SK-N-SH treated with all-trans-retinoic acid at 6 μM for 48 hours (cell line): Measurements from ENCODE around the gene CLCN4.

Experiments used
- ATAC-seq: fragments of 200-7000 bp; cut with Tn5 transposase; 3 replicates; pipeline ENCODE4 v1.9.1; 2020; ENCODE audit warnings: mild to moderate bottlenecking, moderate library complexity
- ARNTL ChIP-seq: fragments of 450-650 bp; formaldehyde crosslinking; IDR thresholded peaks from 2 replicates; pipeline ENCODE4 v1.5.0; 2020; ENCODE audit warnings: low read depth, mild to moderate bottlenecking, moderate library complexity, borderline replicate concordance
- BACH2 ChIP-seq: fragments of 250-450 bp; sonication (Bioruptor Pico); IDR thresholded peaks from 2 replicates; pipeline ENCODE4 v1.9.0; 2021; ENCODE audit warnings: mild to moderate bottlenecking, borderline replicate concordance
- ESRRG ChIP-seq: fragments of 250-450 bp; sonication (Bioruptor Pico); IDR thresholded peaks from 2 replicates; pipeline ENCODE4 v1.6.1; 2021; ENCODE audit warnings: mild to moderate bottlenecking
- ISL1 ChIP-seq: fragments of 250-450 bp; sonication (Bioruptor Pico); IDR thresholded peaks from 2 replicates; pipeline ENCODE4 v2.1.2; 2022; ENCODE audit warnings: mild to moderate bottlenecking, moderate library complexity
- OSR1 ChIP-seq: fragments of 250-450 bp; sonication (Bioruptor Pico); IDR thresholded peaks from 2 replicates; pipeline ENCODE4 v1.8.0; 2022; ENCODE audit warnings: moderate library complexity, mild to moderate bottlenecking, inconsistent platforms
- PPARA ChIP-seq: fragments of 250-450 bp; sonication (Bioruptor Pico); IDR thresholded peaks from 2 replicates; pipeline ENCODE4 v1.5.0; 2020; ENCODE audit warnings: mild to moderate bottlenecking, borderline replicate concordance
- RARB ChIP-seq: fragments of 250-450 bp; sonication (Bioruptor Pico); IDR thresholded peaks from 2 replicates; pipeline ENCODE4 v1.8.0; 2021; ENCODE audit warnings: mild to moderate bottlenecking, moderate library complexity
- SNAI2 ChIP-seq: fragments of 250-450 bp; sonication (Bioruptor Pico); IDR thresholded peaks from 2 replicates; pipeline ENCODE4 v1.5.0; 2020; ENCODE audit warnings: mild to moderate bottlenecking, moderate library complexity
- TCF4 ChIP-seq: fragments of 250-450 bp; sonication (Bioruptor Pico); IDR thresholded peaks from 2 replicates; pipeline ENCODE4 v1.8.0; 2021; ENCODE audit warnings: mild to moderate bottlenecking, moderate library complexity, borderline replicate concordance
- TOX ChIP-seq: fragments of 250-450 bp; sonication (Bioruptor Pico); IDR thresholded peaks from 2 replicates; pipeline ENCODE4 v1.8.0; 2021; ENCODE audit warnings: mild to moderate bottlenecking, moderate library complexity, borderline replicate concordance
- ZC3H10 ChIP-seq: fragments of 250-450 bp; sonication (Bioruptor Pico); IDR thresholded peaks from 2 replicates; pipeline ENCODE4 v1.5.1; 2021; ENCODE audit warnings: mild to moderate bottlenecking, moderate library complexity
- ZFP3 ChIP-seq: fragments of 250-450 bp; sonication (Bioruptor Pico); IDR thresholded peaks from 2 replicates; pipeline ENCODE4 v1.5.0; 2020; ENCODE audit warnings: mild to moderate bottlenecking, moderate library complexity
- ZFP30 ChIP-seq: fragments of 450-650 bp; formaldehyde crosslinking; IDR thresholded peaks from 2 replicates; pipeline ENCODE4 v1.5.0; 2022; ENCODE audit warnings: mild to moderate bottlenecking, moderate library complexity
- ZNF565 ChIP-seq: fragments of 450-650 bp; formaldehyde crosslinking; conservative IDR thresholded peaks from 2 replicates; pipeline ENCODE4 v1.5.0; 2020; ENCODE audit warnings: low read depth, mild to moderate bottlenecking, moderate library complexity
- ZNF70 ChIP-seq: fragments of 450-650 bp; formaldehyde crosslinking; IDR thresholded peaks from 2 replicates; pipeline ENCODE4 v1.5.0; 2020; ENCODE audit warnings: mild to moderate bottlenecking, moderate library complexity
- ZNF8 ChIP-seq: fragments of 450-650 bp; formaldehyde crosslinking; IDR thresholded peaks from 2 replicates; pipeline ENCODE4 v1.5.0; 2020; ENCODE audit warnings: mild to moderate bottlenecking, moderate library complexity
- TF ChIP-seq, protein P1 (sequence below): fragments of 250-450 bp; sonication (Bioruptor Pico); IDR thresholded peaks from 2 replicates; pipeline ENCODE4 v1.5.0; 2020; ENCODE audit warnings: mild to moderate bottlenecking, moderate library complexity
- TF ChIP-seq, protein P2 (sequence below): fragments of 250-450 bp; sonication (Bioruptor Pico); IDR thresholded peaks from 2 replicates; pipeline ENCODE4 v1.5.1; 2021; ENCODE audit warnings: mild to moderate bottlenecking, moderate library complexity
- TF ChIP-seq, protein P3 (sequence below): fragments of 250-450 bp; sonication (Bioruptor Pico); IDR thresholded peaks from 2 replicates; pipeline ENCODE4 v1.5.1; 2020; ENCODE audit warnings: low read depth, mild to moderate bottlenecking, moderate library complexity
- TF ChIP-seq, protein P4 (sequence below): fragments of 250-450 bp; sonication (Bioruptor Pico); IDR thresholded peaks from 2 replicates; pipeline ENCODE4 v1.8.0; 2020; ENCODE audit warnings: mild to moderate bottlenecking, moderate library complexity, borderline replicate concordance
- TF ChIP-seq, protein P5 (sequence below): fragments of 250-450 bp; sonication (Bioruptor Pico); IDR thresholded peaks from 2 replicates; pipeline ENCODE4 v1.8.0; 2021; ENCODE audit warnings: low read depth, mild to moderate bottlenecking, moderate library complexity, borderline replicate concordance

Gene CLCN4

DNA sequence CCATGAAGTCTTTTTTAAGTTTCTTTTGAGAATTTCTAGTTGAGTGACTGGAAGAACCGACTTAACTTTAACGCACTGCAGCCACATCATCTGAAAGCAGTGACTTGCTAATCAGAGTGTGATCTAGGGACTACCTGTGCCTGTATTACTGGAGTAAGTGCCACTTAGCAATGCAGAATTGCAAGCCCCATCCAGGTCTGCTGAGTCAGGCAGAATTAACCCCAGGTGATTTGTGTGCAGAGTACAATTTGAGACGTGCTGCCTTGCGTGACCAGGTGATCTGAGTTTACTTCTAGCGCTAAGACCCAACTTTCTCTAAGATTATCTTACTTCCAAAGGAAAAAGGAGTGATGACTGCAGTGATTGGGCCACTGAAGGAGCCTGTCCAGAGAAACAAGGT is 85.3 kb downstream of the CLCN4 start:
- no peak for TF ChIP-seq TCF4 (CRISPR knock-in tag)
- TF ChIP-seq ZNF8 (CRISPR knock-in tag), result no peak
- no peak for TF ChIP-seq BACH2 (CRISPR knock-in tag)
- no peak for TF ChIP-seq ZFP30 (CRISPR knock-in tag)
- ATAC-seq, result no peak

DNA sequence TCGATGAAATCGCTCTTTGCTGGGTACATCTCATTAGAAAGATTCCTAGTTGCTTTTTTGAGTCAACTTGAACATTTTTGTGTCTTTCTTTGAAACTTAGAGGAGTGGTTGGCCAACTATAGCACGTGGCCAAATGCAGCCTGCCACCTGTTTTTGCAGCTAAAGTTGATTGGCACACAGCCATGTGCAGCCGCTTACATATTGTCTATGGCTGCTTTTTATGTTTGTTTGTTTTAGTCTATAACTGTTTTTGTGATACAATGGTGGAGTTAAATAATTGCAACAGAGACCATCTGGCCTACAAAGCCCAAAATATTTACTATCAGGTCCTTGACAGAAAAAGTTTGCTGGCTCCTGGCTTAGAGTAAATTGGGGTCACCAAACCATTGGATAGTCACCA is 86.3 kb downstream of the CLCN4 start:
- ATAC-seq, result no peak
- TF ChIP-seq ZNF8 (CRISPR knock-in tag) (no peak), TCF4 (CRISPR knock-in tag) (no peak), ZNF70 (CRISPR knock-in tag) (no peak), PPARA (CRISPR knock-in tag) (no peak), ARNTL (CRISPR knock-in tag) (no peak), SNAI2 (CRISPR knock-in tag) (no peak), ISL1 (CRISPR knock-in tag) (no peak), OSR1 (no peak), TOX (CRISPR knock-in tag) (no peak), ZFP3 (CRISPR knock-in tag) (no peak), ZC3H10 (CRISPR knock-in tag) (no peak), ESRRG (CRISPR knock-in tag) (no peak), RARB (no peak)
- TF ChIP-seq, protein P1, sequence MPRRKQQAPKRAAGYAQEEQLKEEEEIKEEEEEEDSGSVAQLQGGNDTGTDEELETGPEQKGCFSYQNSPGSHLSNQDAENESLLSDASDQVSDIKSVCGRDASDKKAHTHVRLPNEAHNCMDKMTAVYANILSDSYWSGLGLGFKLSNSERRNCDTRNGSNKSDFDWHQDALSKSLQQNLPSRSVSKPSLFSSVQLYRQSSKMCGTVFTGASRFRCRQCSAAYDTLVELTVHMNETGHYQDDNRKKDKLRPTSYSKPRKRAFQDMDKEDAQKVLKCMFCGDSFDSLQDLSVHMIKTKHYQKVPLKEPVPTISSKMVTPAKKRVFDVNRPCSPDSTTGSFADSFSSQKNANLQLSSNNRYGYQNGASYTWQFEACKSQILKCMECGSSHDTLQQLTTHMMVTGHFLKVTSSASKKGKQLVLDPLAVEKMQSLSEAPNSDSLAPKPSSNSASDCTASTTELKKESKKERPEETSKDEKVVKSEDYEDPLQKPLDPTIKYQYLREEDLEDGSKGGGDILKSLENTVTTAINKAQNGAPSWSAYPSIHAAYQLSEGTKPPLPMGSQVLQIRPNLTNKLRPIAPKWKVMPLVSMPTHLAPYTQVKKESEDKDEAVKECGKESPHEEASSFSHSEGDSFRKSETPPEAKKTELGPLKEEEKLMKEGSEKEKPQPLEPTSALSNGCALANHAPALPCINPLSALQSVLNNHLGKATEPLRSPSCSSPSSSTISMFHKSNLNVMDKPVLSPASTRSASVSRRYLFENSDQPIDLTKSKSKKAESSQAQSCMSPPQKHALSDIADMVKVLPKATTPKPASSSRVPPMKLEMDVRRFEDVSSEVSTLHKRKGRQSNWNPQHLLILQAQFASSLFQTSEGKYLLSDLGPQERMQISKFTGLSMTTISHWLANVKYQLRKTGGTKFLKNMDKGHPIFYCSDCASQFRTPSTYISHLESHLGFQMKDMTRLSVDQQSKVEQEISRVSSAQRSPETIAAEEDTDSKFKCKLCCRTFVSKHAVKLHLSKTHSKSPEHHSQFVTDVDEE (CRISPR knock-in tag), result no peak
- TF ChIP-seq, protein P2, sequence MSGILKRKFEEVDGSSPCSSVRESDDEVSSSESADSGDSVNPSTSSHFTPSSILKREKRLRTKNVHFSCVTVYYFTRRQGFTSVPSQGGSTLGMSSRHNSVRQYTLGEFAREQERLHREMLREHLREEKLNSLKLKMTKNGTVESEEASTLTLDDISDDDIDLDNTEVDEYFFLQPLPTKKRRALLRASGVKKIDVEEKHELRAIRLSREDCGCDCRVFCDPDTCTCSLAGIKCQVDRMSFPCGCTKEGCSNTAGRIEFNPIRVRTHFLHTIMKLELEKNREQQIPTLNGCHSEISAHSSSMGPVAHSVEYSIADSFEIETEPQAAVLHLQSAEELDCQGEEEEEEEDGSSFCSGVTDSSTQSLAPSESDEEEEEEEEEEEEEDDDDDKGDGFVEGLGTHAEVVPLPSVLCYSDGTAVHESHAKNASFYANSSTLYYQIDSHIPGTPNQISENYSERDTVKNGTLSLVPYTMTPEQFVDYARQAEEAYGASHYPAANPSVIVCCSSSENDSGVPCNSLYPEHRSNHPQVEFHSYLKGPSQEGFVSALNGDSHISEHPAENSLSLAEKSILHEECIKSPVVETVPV (CRISPR knock-in tag), result no peak
- TF ChIP-seq, protein P3, sequence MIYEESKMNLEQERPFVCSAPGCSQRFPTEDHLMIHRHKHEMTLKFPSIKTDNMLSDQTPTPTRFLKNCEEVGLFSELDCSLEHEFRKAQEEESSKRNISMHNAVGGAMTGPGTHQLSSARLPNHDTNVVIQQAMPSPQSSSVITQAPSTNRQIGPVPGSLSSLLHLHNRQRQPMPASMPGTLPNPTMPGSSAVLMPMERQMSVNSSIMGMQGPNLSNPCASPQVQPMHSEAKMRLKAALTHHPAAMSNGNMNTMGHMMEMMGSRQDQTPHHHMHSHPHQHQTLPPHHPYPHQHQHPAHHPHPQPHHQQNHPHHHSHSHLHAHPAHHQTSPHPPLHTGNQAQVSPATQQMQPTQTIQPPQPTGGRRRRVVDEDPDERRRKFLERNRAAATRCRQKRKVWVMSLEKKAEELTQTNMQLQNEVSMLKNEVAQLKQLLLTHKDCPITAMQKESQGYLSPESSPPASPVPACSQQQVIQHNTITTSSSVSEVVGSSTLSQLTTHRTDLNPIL (CRISPR knock-in tag), result no peak
- TF ChIP-seq, protein P4, sequence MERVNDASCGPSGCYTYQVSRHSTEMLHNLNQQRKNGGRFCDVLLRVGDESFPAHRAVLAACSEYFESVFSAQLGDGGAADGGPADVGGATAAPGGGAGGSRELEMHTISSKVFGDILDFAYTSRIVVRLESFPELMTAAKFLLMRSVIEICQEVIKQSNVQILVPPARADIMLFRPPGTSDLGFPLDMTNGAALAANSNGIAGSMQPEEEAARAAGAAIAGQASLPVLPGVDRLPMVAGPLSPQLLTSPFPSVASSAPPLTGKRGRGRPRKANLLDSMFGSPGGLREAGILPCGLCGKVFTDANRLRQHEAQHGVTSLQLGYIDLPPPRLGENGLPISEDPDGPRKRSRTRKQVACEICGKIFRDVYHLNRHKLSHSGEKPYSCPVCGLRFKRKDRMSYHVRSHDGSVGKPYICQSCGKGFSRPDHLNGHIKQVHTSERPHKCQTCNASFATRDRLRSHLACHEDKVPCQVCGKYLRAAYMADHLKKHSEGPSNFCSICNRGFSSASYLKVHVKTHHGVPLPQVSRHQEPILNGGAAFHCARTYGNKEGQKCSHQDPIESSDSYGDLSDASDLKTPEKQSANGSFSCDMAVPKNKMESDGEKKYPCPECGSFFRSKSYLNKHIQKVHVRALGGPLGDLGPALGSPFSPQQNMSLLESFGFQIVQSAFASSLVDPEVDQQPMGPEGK (CRISPR knock-in tag), result no peak
- TF ChIP-seq, protein P5, sequence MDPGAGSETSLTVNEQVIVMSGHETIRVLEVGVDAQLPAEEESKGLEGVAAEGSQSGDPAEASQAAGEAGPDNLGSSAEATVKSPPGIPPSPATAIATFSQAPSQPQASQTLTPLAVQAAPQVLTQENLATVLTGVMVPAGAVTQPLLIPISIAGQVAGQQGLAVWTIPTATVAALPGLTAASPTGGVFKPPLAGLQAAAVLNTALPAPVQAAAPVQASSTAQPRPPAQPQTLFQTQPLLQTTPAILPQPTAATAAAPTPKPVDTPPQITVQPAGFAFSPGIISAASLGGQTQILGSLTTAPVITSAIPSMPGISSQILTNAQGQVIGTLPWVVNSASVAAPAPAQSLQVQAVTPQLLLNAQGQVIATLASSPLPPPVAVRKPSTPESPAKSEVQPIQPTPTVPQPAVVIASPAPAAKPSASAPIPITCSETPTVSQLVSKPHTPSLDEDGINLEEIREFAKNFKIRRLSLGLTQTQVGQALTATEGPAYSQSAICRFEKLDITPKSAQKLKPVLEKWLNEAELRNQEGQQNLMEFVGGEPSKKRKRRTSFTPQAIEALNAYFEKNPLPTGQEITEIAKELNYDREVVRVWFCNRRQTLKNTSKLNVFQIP, result no peak

DNA sequence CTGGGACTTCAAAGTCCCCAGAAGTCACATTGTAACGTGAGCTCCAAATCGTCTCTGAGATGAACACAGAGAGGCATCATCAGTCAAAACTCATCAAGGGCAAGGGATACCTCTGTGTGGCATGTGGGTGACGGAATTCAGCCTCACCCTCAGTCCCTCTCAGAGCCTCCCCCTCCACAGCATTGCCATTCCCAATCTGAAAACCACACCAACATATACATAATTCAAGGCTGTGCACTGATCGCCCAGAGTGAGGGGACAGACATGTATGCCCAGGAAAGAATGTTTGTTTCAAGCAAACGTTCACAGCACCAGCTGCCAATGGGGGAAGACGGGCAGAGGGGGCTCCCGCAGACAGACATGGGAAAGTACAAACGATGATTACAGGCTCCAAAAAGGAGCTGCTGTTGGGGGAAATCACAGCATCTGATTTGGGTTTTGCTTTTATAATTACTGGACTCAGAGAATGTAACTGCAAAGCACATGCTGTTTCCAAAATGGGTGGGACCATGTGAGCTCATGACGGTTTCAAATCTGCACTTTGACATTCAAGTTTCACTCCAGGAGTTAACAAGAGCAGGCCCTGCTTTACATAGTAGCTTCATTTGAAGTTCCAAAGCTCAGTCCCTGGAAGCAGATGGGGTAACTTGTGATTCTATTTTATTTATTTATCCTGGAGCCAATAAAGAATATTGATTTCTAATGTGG is 88.3 kb downstream of the CLCN4 start:
- no peak for ATAC-seq
- no peak for TF ChIP-seq SNAI2 (CRISPR knock-in tag)
- no peak for TF ChIP-seq ZNF565 (CRISPR knock-in tag)
- TF ChIP-seq, protein P3 (CRISPR knock-in tag), result no peak
- TF ChIP-seq, protein P5, result no peak
- TF ChIP-seq, all 23 proteins: peak for 0
